Smooth muscle cell (in vitro differentiated cells): Measurements from ENCODE around the gene C1orf167. TPM values are rescaled to one million over a fixed set of nuclear protein-coding genes. Genes with fewer than 3 reads are reported as not detected.

Experiments used
- DNase-seq: peaks from one replicate; lab custom pipeline; 2025; ENCODE audit not compliant: unreplicated experiment; lab: John Stamatoyannopoulos, UW
- H2AFZ ChIP-seq: fragments of 200-600 bp; sonication (generic); 2 replicates; pipeline ENCODE4 v1.6.0; 2016; ENCODE audit warnings: antibody characterized with exemption, low read depth, mild to moderate bottlenecking
- H3F3A ChIP-seq: fragments of 200-600 bp; sonication (generic); 2 replicates; pipeline ENCODE4 v1.6.0; 2017; ENCODE audit warnings: antibody characterized with exemption, low read depth
- H3K27ac ChIP-seq: fragments of 200-600 bp; sonication (generic); 2 replicates; pipeline ENCODE4 v1.5.1; 2016; ENCODE audit warnings: low read depth, mild to moderate bottlenecking
- H3K27me3 ChIP-seq: fragments of 200-600 bp; sonication (generic); 2 replicates; pipeline ENCODE4 v1.6.1; 2016; ENCODE audit warnings: low read depth, mild to moderate bottlenecking
- H3K36me3 ChIP-seq: fragments of 200-600 bp; sonication (generic); 2 replicates; pipeline ENCODE4 v1.5.1; 2016; ENCODE audit warnings: low read depth
- H3K4me1 ChIP-seq: fragments of 200-600 bp; sonication (generic); 2 replicates; pipeline ENCODE4 v1.5.1; 2016; ENCODE audit warnings: low read depth
- H3K4me2 ChIP-seq: fragments of 200-600 bp; sonication (generic); 2 replicates; pipeline ENCODE4 v1.6.0; 2016; ENCODE audit warnings: mild to moderate bottlenecking
- H3K4me3 ChIP-seq: fragments of 200-600 bp; sonication (generic); 2 replicates; pipeline ENCODE4 v1.5.1; 2016; ENCODE audit warnings: mild to moderate bottlenecking
- H3K79me2 ChIP-seq: fragments of 200-600 bp; sonication (generic); 2 replicates; pipeline ENCODE4 v1.6.0; 2016; ENCODE audit warnings: low read depth, mild to moderate bottlenecking
- H3K9ac ChIP-seq: fragments of 200-600 bp; sonication (generic); 2 replicates; pipeline ENCODE4 v1.6.0; 2016; ENCODE audit warnings: low read depth
- H3K9me3 ChIP-seq: fragments of 200-600 bp; sonication (generic); replicated peaks from 2 replicates; pipeline ENCODE4 v1.5.1; 2016; ENCODE audit warnings: low read depth
- H4K20me1 ChIP-seq: fragments of 200-600 bp; sonication (generic); 2 replicates; pipeline ENCODE4 v1.6.0; 2016; ENCODE audit warnings: low read depth
- WGBS: methylation state at CpG from one replicate; pipeline ENCODE4 v1.1.7; 2016; ENCODE audit warnings: low lambda C conversion rate; 5-methylcytosine and 5-hydroxymethylcytosine counted together
- polyA plus RNA-seq: library from polyadenylated mRNA; unstranded; fragments of >200 nt; fragmentation: Nextera tagmentation; extraction: Ambion mirVana; gene quantifications from 2 replicates; pipeline ENCODE4 v1.2.1, GENCODE V29; 2016
- total RNA-seq: library from RNA; depleted of rRNA; stranded (reverse); fragments of >200 nt; gene quantifications from 2 replicates; pipeline ENCODE4 v1.2.3, GENCODE V29; 2014
- TF ChIP-seq, protein P1 (sequence below): fragments of 200-600 bp; sonication (generic); IDR thresholded peaks from 2 replicates; pipeline ENCODE4 v1.5.1; 2017; ENCODE audit warnings: borderline replicate concordance, mild to moderate bottlenecking, antibody characterized with exemption; ENCODE audit not compliant: insufficient read depth, poor library complexity, severe bottlenecking

The C1orf167 gene
- total and polyA plus RNA-seq, 2 experiments from 2014 or later: 0.70 TPM; not detected in 1

DNA sequence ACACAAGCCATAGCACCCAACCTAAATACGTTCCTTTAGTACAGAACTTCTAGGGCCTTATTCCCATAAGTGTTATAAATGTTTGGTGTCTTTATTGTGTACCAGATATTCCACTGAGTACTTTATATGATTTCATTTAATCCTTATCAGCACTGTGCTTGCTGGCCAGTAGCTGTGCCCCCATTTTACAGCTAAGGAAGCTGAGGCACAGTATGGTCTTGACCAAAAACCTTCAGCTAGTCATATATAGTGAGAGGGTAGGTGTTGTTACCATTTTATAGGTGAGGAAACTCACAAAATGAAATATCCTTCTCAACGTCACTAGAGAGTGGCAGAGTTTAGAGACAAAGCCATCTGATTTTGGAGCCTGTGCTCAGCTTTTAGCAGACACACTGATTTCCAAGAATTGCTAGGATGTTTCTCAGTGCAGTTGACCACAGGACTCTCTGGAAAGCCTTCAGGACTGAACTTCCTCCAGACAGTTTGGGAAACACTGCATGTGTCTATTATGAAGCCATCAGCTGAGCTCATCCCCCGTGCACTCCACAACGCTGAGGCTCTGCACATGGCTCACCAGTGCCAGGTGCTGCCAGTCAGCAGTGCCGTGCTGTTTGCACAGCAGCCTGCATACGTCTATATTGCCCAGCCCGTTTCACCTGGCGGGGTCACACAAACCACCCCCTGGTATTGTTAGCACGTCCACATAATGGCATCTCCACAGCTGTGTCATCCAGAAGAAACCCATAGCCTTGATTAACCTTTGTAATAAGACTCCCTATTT is 70.1 kb downstream of the C1orf167 start:
- TF ChIP-seq, protein P1, sequence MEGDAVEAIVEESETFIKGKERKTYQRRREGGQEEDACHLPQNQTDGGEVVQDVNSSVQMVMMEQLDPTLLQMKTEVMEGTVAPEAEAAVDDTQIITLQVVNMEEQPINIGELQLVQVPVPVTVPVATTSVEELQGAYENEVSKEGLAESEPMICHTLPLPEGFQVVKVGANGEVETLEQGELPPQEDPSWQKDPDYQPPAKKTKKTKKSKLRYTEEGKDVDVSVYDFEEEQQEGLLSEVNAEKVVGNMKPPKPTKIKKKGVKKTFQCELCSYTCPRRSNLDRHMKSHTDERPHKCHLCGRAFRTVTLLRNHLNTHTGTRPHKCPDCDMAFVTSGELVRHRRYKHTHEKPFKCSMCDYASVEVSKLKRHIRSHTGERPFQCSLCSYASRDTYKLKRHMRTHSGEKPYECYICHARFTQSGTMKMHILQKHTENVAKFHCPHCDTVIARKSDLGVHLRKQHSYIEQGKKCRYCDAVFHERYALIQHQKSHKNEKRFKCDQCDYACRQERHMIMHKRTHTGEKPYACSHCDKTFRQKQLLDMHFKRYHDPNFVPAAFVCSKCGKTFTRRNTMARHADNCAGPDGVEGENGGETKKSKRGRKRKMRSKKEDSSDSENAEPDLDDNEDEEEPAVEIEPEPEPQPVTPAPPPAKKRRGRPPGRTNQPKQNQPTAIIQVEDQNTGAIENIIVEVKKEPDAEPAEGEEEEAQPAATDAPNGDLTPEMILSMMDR: no peak
- no peak overlapping the region for H3K9ac ChIP-seq
- WGBS: 98% methylated on average over 9 of the region's 9 CpGs
- H3F3A ChIP-seq: no peaks in the 10 kb centered on the region
- no peak overlapping the region for H3K4me2 ChIP-seq
- H3K79me2 ChIP-seq: no peaks in the 10 kb centered on the region
- H3K9me3 ChIP-seq: no peaks in the 10 kb centered on the region
- H3K4me1 ChIP-seq: no peaks in the 10 kb centered on the region
- DNase-seq: no peak
- no peak overlapping the region for H2AFZ ChIP-seq
- no peak overlapping the region for H3K4me3 ChIP-seq
- peaks cover 5% of the 10 kb centered on the region for H3K36me3 ChIP-seq
- no peaks in the 10 kb centered on the region for H3K27me3 ChIP-seq
- H4K20me1 ChIP-seq: peaks cover 10% of the 10 kb centered on the region
- H3K27ac ChIP-seq: no peak overlapping the region

DNA sequence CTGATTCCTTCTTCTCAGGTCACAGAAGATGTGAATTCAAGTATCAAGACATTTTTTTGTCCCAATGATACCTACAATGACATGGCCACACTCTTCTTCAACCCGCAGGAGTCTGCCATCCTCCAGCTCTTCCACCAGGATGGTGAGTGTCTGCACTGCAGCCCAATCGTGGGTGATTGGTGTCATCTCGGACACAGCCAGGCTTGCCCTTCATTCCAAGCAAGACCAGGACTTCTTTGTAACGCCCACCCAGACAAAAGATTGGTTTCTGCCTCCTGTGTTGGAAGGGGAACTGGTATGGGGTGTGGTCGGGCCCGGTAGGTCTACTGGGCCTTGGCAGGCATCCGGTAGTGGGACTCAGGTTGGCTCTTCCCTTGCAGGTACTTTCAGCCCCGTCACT is 71.5 kb downstream of the C1orf167 start:
- no peak overlapping the region for H3K27ac ChIP-seq
- 93% methylated on average over 8 of the region's 8 CpGs for WGBS
- H3F3A ChIP-seq: no peaks in the 10 kb centered on the region
- H3K36me3 ChIP-seq: peaks cover 5% of the 10 kb centered on the region
- no peaks in the 10 kb centered on the region for H3K27me3 ChIP-seq
- H3K9me3 ChIP-seq: no peaks in the 10 kb centered on the region
- H3K4me1 ChIP-seq: no peaks in the 10 kb centered on the region
- TF ChIP-seq, protein P1: no peak
- DNase-seq: no peak
- H4K20me1 ChIP-seq: peaks cover 15% of the 10 kb centered on the region
- no peak overlapping the region for H3K9ac ChIP-seq
- H3K4me3 ChIP-seq: no peak overlapping the region
- H2AFZ ChIP-seq: no peak overlapping the region
- no peaks in the 10 kb centered on the region for H3K79me2 ChIP-seq
- H3K4me2 ChIP-seq: no peak overlapping the region

DNA sequence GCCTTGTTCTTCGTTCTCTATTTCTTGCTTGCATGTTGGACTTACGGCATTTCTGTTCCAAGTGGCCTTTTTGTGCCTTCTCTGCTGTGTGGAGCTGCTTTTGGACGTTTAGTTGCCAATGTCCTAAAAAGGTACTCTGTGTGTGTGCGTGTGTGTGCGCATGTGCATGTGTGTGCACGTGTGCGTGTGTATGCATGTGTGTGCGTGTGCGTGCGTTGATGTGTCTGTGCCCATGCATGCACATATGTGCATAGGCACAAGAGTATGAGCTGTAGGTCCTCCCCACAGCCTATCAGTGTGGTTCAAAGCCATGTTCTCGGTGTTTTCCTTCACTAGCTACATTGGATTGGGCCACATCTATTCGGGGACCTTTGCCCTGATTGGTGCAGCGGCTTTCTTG is 71.9 kb downstream of the C1orf167 start:
- H3K4me3 ChIP-seq: no peak overlapping the region
- H3K4me2 ChIP-seq: no peak overlapping the region
- peaks cover 19% of the 10 kb centered on the region for H4K20me1 ChIP-seq
- peaks cover 5% of the 10 kb centered on the region for H3K36me3 ChIP-seq
- no peaks in the 10 kb centered on the region for H3K9me3 ChIP-seq
- WGBS: 99% methylated on average over 13 of the region's 13 CpGs
- H3K27ac ChIP-seq: no peak overlapping the region
- TF ChIP-seq, protein P1: no peak
- DNase-seq: no peak
- H2AFZ ChIP-seq: no peak overlapping the region
- no peaks in the 10 kb centered on the region for H3K27me3 ChIP-seq
- no peak overlapping the region for H3K9ac ChIP-seq
- no peaks in the 10 kb centered on the region for H3F3A ChIP-seq
- no peaks in the 10 kb centered on the region for H3K79me2 ChIP-seq
- H3K4me1 ChIP-seq: no peaks in the 10 kb centered on the region
